WTC11 (cell line): ENCODE results near the gene MED4.

Experiments
- E2F5 ChIP-seq: sonication (generic); formaldehyde crosslinking; IDR thresholded peaks from 2 replicates; pipeline ENCODE4 v1.8.1; 2022; ENCODE audit warnings: mild to moderate bottlenecking, moderate library complexity, missing genetic modification reagents
- TP53 ChIP-seq: sonication (generic); formaldehyde crosslinking; IDR thresholded peaks from 2 replicates; pipeline ENCODE4 v1.8.1; 2023; ENCODE audit warnings: mild to moderate bottlenecking, missing genetic modification reagents
- USF2 ChIP-seq: sonication (generic); formaldehyde crosslinking; IDR thresholded peaks from 2 replicates; pipeline ENCODE4 v1.8.1; 2023; ENCODE audit warnings: mild to moderate bottlenecking, missing genetic modification reagents, moderate library complexity

- TF ChIP-seq USF2: no peak
- TF ChIP-seq E2F5 (CRISPR knock-in tag): no peak
- TF ChIP-seq TP53 (CRISPR knock-in tag): no peak
These were observed 47.5 kb upstream of the MED4 start for GRCh38 chr13:48142436-48142835.
